Ovary (tissue), 9 donors: ENCODE results near the gene PARN. TPM values are rescaled to one million over a fixed set of nuclear protein-coding genes. Genes with fewer than 3 reads are reported as not detected.

ENCODE experiments used
- DNase-seq, 5 donors: peaks; one replicate each; pipeline ENCODE4 v3.0.0-alpha.2; 2019 to 2020
- H3K27ac ChIP-seq, 2 donors: fragments of 200-600 bp; one replicate each; pipeline versions ENCODE4 v1.5.1 to v1.8.0; 2019 to 2022
- H3K27me3 ChIP-seq: fragments of 200-600 bp; one replicate; pipeline ENCODE4 v1.8.0; 2022
- H3K36me3 ChIP-seq: fragments of 200-600 bp; sonication (generic); one replicate; pipeline ENCODE4 v1.5.1; 2019
- H3K4me1 ChIP-seq: one replicate; pipeline ENCODE4 v1.8.1; 2013; ENCODE audit warnings: mild to moderate bottlenecking, moderate library complexity; ENCODE audit not compliant: insufficient read depth
- H3K4me3 ChIP-seq: fragments of 200-600 bp; sonication (generic); one replicate; pipeline ENCODE4 v1.5.1; 2017
- H3K9me3 ChIP-seq, 2 donors: fragments of 200-600 bp in 1 of 2; sonication (generic) in 1 of 2; one replicate each; pipeline versions ENCODE4 v1.5.1 to v1.8.1; 2013 to 2019; ENCODE audit warnings: mild to moderate bottlenecking in 1 of 2, moderate library complexity in 1 of 2
- CTCF ChIP-seq, 3 donors: fragments of 450-650 bp in 2 of 3; fragments of 200-600 bp in 1 of 3; IDR thresholded peaks; one replicate each; pipeline versions ENCODE4 v1.5.1 to v1.8.0; 2016 to 2022; ENCODE audit warnings: antibody characterized with exemption in 3 of 3, mild to moderate bottlenecking in 1 of 3
- EP300 ChIP-seq: sonication (generic); formaldehyde crosslinking; IDR thresholded peaks from one replicate; pipeline ENCODE4 v1.6.1; 2017; ENCODE audit warnings: antibody characterized with exemption
- POLR2A ChIP-seq: fragments of 450-650 bp; IDR thresholded peaks from one replicate; pipeline ENCODE4 v1.6.1; 2017; ENCODE audit warnings: antibody characterized with exemption, mild to moderate bottlenecking, moderate library complexity
- WGBS, 3 donors: extraction: QIAGEN DNeasy Blood & Tissue Kit in 1 of 3; methylation state at CpG; one replicate each; pipeline versions ENCODE4 v1.1.5 to v1.1.7; 2013 to 2017; 5-methylcytosine and 5-hydroxymethylcytosine counted together
- intact Hi-C, 4 donors: fragments of 100-400 bp; cut with DNase I; formaldehyde crosslinking; loops; one replicate each; pipeline versions ENCODE4 v1.11.0 to v1.15.1; 2022 to 2023
- polyA plus RNA-seq, 2 donors: library from polyadenylated mRNA; stranded (reverse); fragments of 200-250 nt in 1 of 2; fragments of 350-450 nt in 1 of 2; fragmentation: Illumina TruSeq in 1 of 2; extraction: RNeasy Lipid Tissue Mini Kit (QIAGEN cat#74804) in 1 of 2; gene quantifications; one replicate each; pipeline ENCODE4 v1.2.3, GENCODE V29; 2013 to 2014
- total RNA-seq, 7 donors: library from RNA; depleted of rRNA in 2 of 7; stranded (reverse); fragments of >200 nt in 2 of 7; fragmentation: NEBNext Ultra II Directional in 3 of 7; extraction: Animal tissue kit (Norgen Biotek cat#: 25700) in 3 of 7; gene quantifications; one replicate each; pipeline versions ENCODE4 v1.1.0 to v1.2.4, GENCODE V29; 2016 to 2023
- donor health status: DM: no; HTN: no; CAD: no; lungs with moderate emphysema.
- donor health status: DM: no; HTN: no; CAD: no.
- donor health status: Bipolar disorder and iron deficiency.
- donor health status: DM: yes; HTN: yes; CAD: no.
- donor health status: DM: no; HTN: no; CAD: no.
- donor health status: DM: yes; HTN: yes; CAD: no.

Gene PARN
- total and polyA plus RNA-seq, 9 donors, result 19.5 to 42.0 (median 29.0) TPM

GRCh38 chr16:14483819-14484385 is 146.2 kb downstream of the PARN start:
- WGBS, 3 donors, result 81 to 100% (median 96%) methylated on average over 6 of the region's 6 CpGs
- Histone ChIP-seq H3K4me1 (peaks cover 2% of the 10 kb centered on the region), H3K9me3 (no peaks in the 10 kb centered on the region), H3K36me3 (no peaks in the 10 kb centered on the region), H3K4me3 (no peak overlapping the region), H3K27me3 (no peaks in the 10 kb centered on the region), H3K27ac (no peak overlapping the region)
- TF ChIP-seq EP300 (no peak), POLR2A (no peak), CTCF (IDR thresholded peaks at IDR 0.05) (no peak)
- intact Hi-C loops, result no loop called here
- no peak for DNase-seq

DNA sequence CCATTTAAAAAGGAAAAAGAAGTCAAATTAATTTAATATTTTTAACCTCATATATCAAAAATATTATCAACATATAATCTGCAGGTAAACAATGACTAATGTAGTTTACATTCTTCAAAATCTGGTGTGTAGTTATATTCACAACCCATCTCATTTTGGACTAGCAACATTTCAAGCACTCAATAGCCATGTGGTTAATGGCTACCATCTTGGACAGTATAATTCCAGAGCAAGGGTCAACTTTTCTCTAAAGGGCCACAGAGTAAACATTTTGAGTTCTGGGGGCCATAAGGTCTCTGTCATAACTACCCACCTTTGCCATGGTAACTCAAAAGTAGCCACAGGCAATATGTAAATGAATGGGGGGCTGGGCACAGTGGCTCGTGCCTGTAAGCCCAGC is 153.9 kb downstream of the PARN start:
- Histone ChIP-seq H3K4me1 (no peaks in the 10 kb centered on the region), H3K4me3 (no peak overlapping the region), H3K27ac (no peak overlapping the region), H3K9me3 (no peaks in the 10 kb centered on the region), H3K36me3 (no peaks in the 10 kb centered on the region), H3K27me3 (no peaks in the 10 kb centered on the region)
- WGBS, 3 donors, result 89 to 97% (median 97%) methylated on average over 1 of the region's 1 CpG
- no peak for TF ChIP-seq POLR2A
- no peak for TF ChIP-seq CTCF (IDR thresholded peaks at IDR 0.05)
- TF ChIP-seq EP300, result no peak
- intact Hi-C loops, result no loop called here
- DNase-seq, result no peak

- intact Hi-C loops, result no loop called here
- WGBS, 3 donors, result 87 to 89% (median 87%) methylated on average over 7 of the region's 7 CpGs
These were observed 154.5 kb downstream of the PARN start for GRCh38 chr16:14475370-14476139.

GRCh38 chr16:14473488-14473887 is 156.6 kb downstream of the PARN start:
- Histone ChIP-seq H3K36me3 (no peaks in the 10 kb centered on the region), H3K9me3 (no peaks in the 10 kb centered on the region), H3K4me1 (no peaks in the 10 kb centered on the region), H3K27me3 (no peaks in the 10 kb centered on the region), H3K27ac (no peak overlapping the region), H3K4me3 (no peak overlapping the region)
- TF ChIP-seq EP300, result no peak
- no peak for TF ChIP-seq CTCF (IDR thresholded peaks at IDR 0.05)
- no peak for DNase-seq
- WGBS, 3 donors, result 90 to 97% (median 94%) methylated on average over 5 of the region's 5 CpGs
- intact Hi-C loops, result no loop called here

More at GRCh38 chr16:14475370-14476139, 154.5 kb downstream of the PARN start:
- Histone ChIP-seq H3K27ac (no peak overlapping the region), H3K36me3 (no peaks in the 10 kb centered on the region), H3K27me3 (no peaks in the 10 kb centered on the region), H3K4me1 (no peaks in the 10 kb centered on the region), H3K4me3 (no peak overlapping the region), H3K9me3 (no peaks in the 10 kb centered on the region)
- no peak for TF ChIP-seq POLR2A
- TF ChIP-seq CTCF (IDR thresholded peaks at IDR 0.05), result no peak
- no peak for TF ChIP-seq EP300
- DNase-seq, result no peak
